ENCODE data around the gene APAF1.

DNA sequence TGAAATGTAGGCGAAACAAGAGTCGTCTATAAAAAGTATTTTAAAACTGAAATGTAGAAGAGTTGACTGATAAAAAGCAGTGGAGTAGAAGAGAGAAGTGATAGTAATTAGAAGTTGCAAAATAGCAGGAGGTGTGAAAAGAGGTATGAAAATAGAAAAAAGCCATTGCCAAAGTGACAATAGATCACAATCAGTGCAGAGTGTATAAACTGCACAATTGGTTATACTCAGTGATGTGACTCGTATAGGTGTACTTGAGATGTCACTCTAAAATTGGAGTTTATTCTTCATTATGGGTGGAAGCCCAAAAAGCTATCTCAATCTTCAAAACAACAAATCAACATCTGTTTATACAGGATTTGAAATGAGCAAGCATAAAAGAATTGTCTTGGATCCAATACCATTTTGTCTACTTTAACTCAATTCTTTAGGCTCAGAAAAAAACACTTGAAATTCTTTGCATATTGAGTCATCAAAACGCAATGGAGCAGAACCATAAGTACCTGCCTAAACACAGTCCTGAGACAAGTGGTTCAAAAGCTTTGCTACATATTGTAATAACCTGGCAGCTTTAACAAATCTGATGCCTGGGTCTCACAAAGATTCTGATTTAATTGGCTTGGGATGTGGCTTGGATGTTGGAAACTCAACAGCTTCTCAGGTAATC lies 9.3 kb upstream of the APAF1 start:
- TF ChIP-seq HMGXB4 (CRISPR knock-in tag; IDR thresholded peaks at IDR 0.05) (no peak), PBX2 (CRISPR knock-in tag; IDR thresholded peaks at IDR 0.05; ENCODE audit: low read depth) (no peak), PBX2 (tag; conservative IDR thresholded peaks at IDR 0.05; ENCODE audit: low read depth) (no peak), CBX5 (IDR thresholded peaks at IDR 0.05; ENCODE audit: borderline replicate concordance, low read depth) (no peak), NKRF (IDR thresholded peaks at IDR 0.05; ENCODE audit: borderline replicate concordance) (no peak)
- TF ChIP-seq, protein P1, sequence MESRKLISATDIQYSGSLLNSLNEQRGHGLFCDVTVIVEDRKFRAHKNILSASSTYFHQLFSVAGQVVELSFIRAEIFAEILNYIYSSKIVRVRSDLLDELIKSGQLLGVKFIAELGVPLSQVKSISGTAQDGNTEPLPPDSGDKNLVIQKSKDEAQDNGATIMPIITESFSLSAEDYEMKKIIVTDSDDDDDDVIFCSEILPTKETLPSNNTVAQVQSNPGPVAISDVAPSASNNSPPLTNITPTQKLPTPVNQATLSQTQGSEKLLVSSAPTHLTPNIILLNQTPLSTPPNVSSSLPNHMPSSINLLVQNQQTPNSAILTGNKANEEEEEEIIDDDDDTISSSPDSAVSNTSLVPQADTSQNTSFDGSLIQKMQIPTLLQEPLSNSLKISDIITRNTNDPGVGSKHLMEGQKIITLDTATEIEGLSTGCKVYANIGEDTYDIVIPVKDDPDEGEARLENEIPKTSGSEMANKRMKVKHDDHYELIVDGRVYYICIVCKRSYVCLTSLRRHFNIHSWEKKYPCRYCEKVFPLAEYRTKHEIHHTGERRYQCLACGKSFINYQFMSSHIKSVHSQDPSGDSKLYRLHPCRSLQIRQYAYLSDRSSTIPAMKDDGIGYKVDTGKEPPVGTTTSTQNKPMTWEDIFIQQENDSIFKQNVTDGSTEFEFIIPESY (CRISPR knock-in tag; IDR thresholded peaks at IDR 0.05): no peak
- TF ChIP-seq, protein P2, sequence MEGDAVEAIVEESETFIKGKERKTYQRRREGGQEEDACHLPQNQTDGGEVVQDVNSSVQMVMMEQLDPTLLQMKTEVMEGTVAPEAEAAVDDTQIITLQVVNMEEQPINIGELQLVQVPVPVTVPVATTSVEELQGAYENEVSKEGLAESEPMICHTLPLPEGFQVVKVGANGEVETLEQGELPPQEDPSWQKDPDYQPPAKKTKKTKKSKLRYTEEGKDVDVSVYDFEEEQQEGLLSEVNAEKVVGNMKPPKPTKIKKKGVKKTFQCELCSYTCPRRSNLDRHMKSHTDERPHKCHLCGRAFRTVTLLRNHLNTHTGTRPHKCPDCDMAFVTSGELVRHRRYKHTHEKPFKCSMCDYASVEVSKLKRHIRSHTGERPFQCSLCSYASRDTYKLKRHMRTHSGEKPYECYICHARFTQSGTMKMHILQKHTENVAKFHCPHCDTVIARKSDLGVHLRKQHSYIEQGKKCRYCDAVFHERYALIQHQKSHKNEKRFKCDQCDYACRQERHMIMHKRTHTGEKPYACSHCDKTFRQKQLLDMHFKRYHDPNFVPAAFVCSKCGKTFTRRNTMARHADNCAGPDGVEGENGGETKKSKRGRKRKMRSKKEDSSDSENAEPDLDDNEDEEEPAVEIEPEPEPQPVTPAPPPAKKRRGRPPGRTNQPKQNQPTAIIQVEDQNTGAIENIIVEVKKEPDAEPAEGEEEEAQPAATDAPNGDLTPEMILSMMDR (IDR thresholded peaks at IDR 0.05 in 2 of 3, conservative IDR thresholded peaks at IDR 0.05 in 1 of 3; ENCODE audit: insufficient read depth in 2 of 3, low read depth in 1 of 3, low read length in 3 of 3): no peak

Measured in K562 (cell line).